Lower leg skin (tissue), 3 donors: ENCODE data around the gene ADAM29.
"Not testable (repeated sequence)": the region's sequence is repeated elsewhere in the genome, so short reads cannot be mapped to it uniquely, and the experiment has no call there.

ENCODE experiments used
- POLR2A ChIP-seq, 2 donors: fragments of 450-650 bp; IDR thresholded peaks; one replicate each; pipeline ENCODE4 v1.6.1; 2016 to 2017; ENCODE audit warnings: antibody characterized with exemption in 2 of 2, mild to moderate bottlenecking in 1 of 2, moderate library complexity in 1 of 2
- TF ChIP-seq, protein P1 (sequence below), 3 donors: fragments of 450-650 bp; IDR thresholded peaks; one replicate each; pipeline ENCODE4 v1.5.1; 2016; ENCODE audit warnings: antibody characterized with exemption in 3 of 3, mild to moderate bottlenecking in 3 of 3, moderate library complexity in 2 of 3

DNA sequence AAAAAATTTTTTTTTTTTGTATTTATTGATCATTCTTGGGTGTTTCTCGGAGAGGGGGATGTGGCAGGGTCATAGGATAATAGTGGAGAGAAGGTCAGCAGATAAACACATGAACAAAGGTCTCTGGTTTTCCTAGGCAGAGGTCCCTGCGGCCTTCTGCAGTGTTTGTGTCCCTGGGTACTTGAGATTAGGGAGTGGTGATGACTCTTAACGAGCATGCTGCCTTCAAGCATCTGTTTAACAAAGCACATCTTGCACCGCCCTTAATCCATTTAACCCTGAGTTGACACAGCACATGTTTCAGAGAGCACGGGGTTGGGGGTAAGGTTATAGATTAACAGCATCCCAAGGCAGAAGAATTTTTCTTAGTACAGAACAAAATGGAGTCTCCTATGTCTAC, 65.7 kb downstream of the ADAM29 start:
- TF ChIP-seq, protein P1, sequence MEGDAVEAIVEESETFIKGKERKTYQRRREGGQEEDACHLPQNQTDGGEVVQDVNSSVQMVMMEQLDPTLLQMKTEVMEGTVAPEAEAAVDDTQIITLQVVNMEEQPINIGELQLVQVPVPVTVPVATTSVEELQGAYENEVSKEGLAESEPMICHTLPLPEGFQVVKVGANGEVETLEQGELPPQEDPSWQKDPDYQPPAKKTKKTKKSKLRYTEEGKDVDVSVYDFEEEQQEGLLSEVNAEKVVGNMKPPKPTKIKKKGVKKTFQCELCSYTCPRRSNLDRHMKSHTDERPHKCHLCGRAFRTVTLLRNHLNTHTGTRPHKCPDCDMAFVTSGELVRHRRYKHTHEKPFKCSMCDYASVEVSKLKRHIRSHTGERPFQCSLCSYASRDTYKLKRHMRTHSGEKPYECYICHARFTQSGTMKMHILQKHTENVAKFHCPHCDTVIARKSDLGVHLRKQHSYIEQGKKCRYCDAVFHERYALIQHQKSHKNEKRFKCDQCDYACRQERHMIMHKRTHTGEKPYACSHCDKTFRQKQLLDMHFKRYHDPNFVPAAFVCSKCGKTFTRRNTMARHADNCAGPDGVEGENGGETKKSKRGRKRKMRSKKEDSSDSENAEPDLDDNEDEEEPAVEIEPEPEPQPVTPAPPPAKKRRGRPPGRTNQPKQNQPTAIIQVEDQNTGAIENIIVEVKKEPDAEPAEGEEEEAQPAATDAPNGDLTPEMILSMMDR (IDR thresholded peaks at IDR 0.05), result not testable (repeated sequence)
- not testable (repeated sequence) for TF ChIP-seq POLR2A (IDR thresholded peaks at IDR 0.05)
